Measurements from ENCODE around the gene DBP.

- TF ChIP-seq CTCF (conservative IDR thresholded peaks at IDR 0.05; ENCODE audit: low read depth, low read length) (no peak), EZH2 (IDR thresholded peaks at IDR 0.05; ENCODE audit: borderline replicate concordance, low read depth, low read length, poor library complexity, severe bottlenecking) (no peak)
Measured at GRCh38 chr19:48648134-48648533, 11.0 kb upstream of the DBP start.

Measured in A673 (cell line).